Naive B cell (primary cell): ENCODE results near the gene EPHA1. TPM values are rescaled to one million over a fixed set of nuclear protein-coding genes. Genes with fewer than 3 reads are reported as not detected.
A peak's percentile ranks its signal among the peaks of the same experiment; 100 is the strongest.
"Not testable (repeated sequence)": the region's sequence is repeated elsewhere in the genome, so short reads cannot be mapped to it uniquely, and the experiment has no call there.

ENCODE experiments used
- ATAC-seq, 2 donors: fragments of 150-1000 bp; cut with Tn5 transposase; 2 replicates each; pipeline ENCODE4 v1.10.0; 2021; ENCODE audit warnings: low read depth in 2 of 2, mild to moderate bottlenecking in 2 of 2, moderate library complexity in 2 of 2
- DNase-seq: peaks from one replicate; pipeline ENCODE4 v3.0.0; 2022
- H3K27ac Mint-ChIP-seq, 6 donors: one replicate each; pipeline ENCODE4 v1.8.0; 2020 to 2022; ENCODE audit warnings: mild to moderate bottlenecking in 6 of 6, mixed read lengths in 6 of 6, moderate library complexity in 5 of 6, inconsistent platforms in 2 of 6
- H3K27me3 Mint-ChIP-seq, 3 donors: one replicate each; pipeline ENCODE4 v1.8.0; 2021 to 2022; ENCODE audit warnings: mixed read lengths in 3 of 3, mild to moderate bottlenecking in 1 of 3
- H3K36me3 Mint-ChIP-seq, 2 donors: one replicate each; pipeline ENCODE4 v1.8.0; 2020 to 2022; ENCODE audit warnings: mixed read lengths in 2 of 2, inconsistent platforms in 1 of 2, mild to moderate bottlenecking in 1 of 2
- H3K4me1 Mint-ChIP-seq, 3 donors: one replicate each; pipeline ENCODE4 v1.8.0; 2020 to 2022; ENCODE audit warnings: mixed read lengths in 3 of 3, inconsistent platforms in 1 of 3, mild to moderate bottlenecking in 1 of 3, moderate library complexity in 1 of 3
- H3K4me3 Mint-ChIP-seq, 8 donors: one replicate each; pipeline ENCODE4 v1.8.0; 2020 to 2022; ENCODE audit warnings: mild to moderate bottlenecking in 8 of 8, mixed read lengths in 8 of 8, moderate library complexity in 8 of 8, inconsistent platforms in 2 of 8
- H3K9me3 Mint-ChIP-seq, 7 donors: one replicate each; pipeline ENCODE4 v1.8.0; 2020 to 2022; ENCODE audit warnings: mixed read lengths in 7 of 7, mild to moderate bottlenecking in 5 of 7, inconsistent platforms in 2 of 7, moderate library complexity in 1 of 7
- polyA plus RNA-seq, 6 donors: library from polyadenylated mRNA; unstranded; fragments of 300-500 nt; fragmentation: Illumina TruSeq; gene quantifications; one replicate each; pipeline ENCODE4 v1.2.3, GENCODE V29; 2021; ENCODE audit warnings: low read depth in 6 of 6

Gene EPHA1
- polyA plus RNA-seq, 6 donors from 2014 or later, result 0.06 TPM; not detected in 5

GRCh38 chr7:143395187-143396149 is 13.2 kb downstream of the EPHA1 start:
- Mint-ChIP-seq H3K9me3 (no peaks in the 10 kb centered on the region), H3K27me3 (peaks cover 0 to 8% (median 0%) of the 10 kb centered on the region in 3 donors), H3K36me3 (no peaks in the 10 kb centered on the region), H3K4me3 (no peak overlapping the region), H3K4me1 (peaks cover 0 to 6% (median 4%) of the 10 kb centered on the region in 3 donors), H3K27ac (no peak overlapping the region)
- DNase-seq (no peak), ATAC-seq (no peak)

GRCh38 chr7:143394777-143395176 is 13.9 kb downstream of the EPHA1 start:
- Mint-ChIP-seq H3K36me3 (peaks cover 0 to 4% of the 10 kb centered on the region in 2 donors), H3K4me1 (peaks cover 0 to 6% (median 4%) of the 10 kb centered on the region in 3 donors), H3K4me3 (no peak overlapping the region), H3K27me3 (peaks cover 0 to 8% (median 0%) of the 10 kb centered on the region in 3 donors), H3K9me3 (no peaks in the 10 kb centered on the region), H3K27ac (no peak overlapping the region)
- DNase-seq (no peak), ATAC-seq (no peak)

- DNase-seq (no peak), ATAC-seq (no peak)
- Mint-ChIP-seq H3K9me3 (no peaks in the 10 kb centered on the region), H3K4me1 (peaks cover 0 to 6% (median 4%) of the 10 kb centered on the region in 3 donors), H3K36me3 (peaks cover 0 to 4% of the 10 kb centered on the region in 2 donors), H3K4me3 (peak overlapping the region in 1 of 8 donors; percentile 74), H3K27ac (no peak overlapping the region), H3K27me3 (peaks cover 0 to 8% (median 0%) of the 10 kb centered on the region in 3 donors)
Measured at GRCh38 chr7:143394068-143394467, 14.6 kb downstream of the EPHA1 start.

GRCh38 chr7:143393267-143394041 is 15.2 kb downstream of the EPHA1 start:
- H3K27ac Mint-ChIP-seq, result peak overlapping the region in 1 of 6 donors; percentile 32
- no peak for ATAC-seq
- H3K27me3 Mint-ChIP-seq, result peaks cover 0 to 8% (median 0%) of the 10 kb centered on the region in 3 donors
- H3K9me3 Mint-ChIP-seq, result no peaks in the 10 kb centered on the region
- DNase-seq, result no peak
- H3K4me3 Mint-ChIP-seq, result peak overlapping the region in 1 of 8 donors; percentile 74
- H3K4me1 Mint-ChIP-seq, result peaks cover 0 to 6% (median 4%) of the 10 kb centered on the region in 3 donors
- peaks cover 0 to 4% of the 10 kb centered on the region in 2 donors for H3K36me3 Mint-ChIP-seq

GRCh38 chr7:143392875-143393266 is 15.8 kb downstream of the EPHA1 start:
- Mint-ChIP-seq H3K27me3 (peaks cover 0 to 8% (median 0%) of the 10 kb centered on the region in 3 donors), H3K27ac (no peak overlapping the region), H3K4me1 (peaks cover 0 to 6% (median 4%) of the 10 kb centered on the region in 3 donors), H3K9me3 (no peaks in the 10 kb centered on the region), H3K4me3 (no peak overlapping the region), H3K36me3 (peaks cover 0 to 4% of the 10 kb centered on the region in 2 donors)
- DNase-seq, result no peak
- no peak for ATAC-seq

DNA sequence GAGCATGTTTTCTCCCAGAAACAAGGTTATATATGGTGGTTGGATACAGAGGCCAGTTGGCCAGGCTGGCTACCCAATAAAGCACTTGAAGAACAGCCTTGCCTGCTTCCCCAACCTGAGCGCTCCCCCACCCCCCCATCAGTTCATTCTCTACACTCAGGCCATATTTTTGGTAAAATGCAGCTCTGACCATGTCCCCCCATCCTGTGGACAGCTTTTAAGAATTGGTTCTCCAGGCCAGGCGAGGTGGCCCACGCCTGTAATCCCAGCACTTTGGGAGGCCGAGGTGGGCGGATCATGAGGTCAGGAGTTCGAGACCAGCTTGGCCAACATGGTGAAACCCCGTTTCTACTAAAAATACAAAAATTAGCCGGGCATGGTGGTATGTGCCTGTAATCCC is 16.2 kb downstream of the EPHA1 start:
- ATAC-seq, H3K27ac Mint-ChIP-seq, H3K9me3 Mint-ChIP-seq: not testable (repeated sequence)

DNA sequence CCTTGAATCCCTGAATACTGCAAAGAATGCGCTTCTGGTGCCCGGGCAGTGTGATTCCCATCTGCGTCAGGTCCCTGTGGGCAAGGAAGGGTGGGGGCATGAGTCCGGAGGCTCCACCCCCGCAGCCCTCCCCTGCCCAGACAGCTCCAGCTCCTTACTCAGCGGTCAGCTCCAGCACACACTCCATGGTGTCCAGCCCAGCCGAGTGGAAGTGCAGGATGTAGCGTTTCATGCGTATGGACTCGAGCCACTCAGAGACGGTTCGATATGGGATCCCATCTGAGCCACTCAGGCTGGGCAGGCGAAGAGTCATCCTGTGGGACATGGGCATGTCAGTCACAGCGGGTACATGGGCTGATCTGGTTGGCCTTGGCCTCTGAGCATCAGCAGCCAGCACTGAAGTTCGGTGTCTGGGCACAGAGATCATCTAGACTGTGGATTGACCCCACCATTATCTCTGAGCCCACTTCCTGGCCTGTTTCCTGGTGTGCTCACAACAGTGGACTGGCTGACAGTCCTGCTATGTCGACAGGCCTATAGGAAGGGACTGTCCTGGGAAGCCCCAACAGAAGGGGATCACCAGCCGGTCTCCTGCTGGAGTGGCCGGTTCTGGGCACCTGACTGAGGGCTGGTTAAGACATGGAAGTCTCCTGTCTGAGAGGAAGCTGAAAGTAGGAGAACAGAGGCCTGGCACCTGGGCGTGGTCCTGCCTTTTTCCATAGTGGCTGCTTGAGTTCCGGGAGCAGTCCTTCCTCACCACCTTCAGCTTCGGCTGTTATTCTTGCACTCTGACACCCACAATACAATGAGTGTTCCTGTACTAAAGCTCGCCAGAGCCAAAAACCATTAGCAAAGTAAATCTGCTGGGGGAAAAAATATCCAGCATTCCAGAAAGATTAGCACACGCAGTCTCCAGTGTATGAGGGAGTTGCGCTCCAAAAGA is 16.9 kb downstream of the EPHA1 start:
- Mint-ChIP-seq H3K4me3 (no peak overlapping the region), H3K9me3 (no peaks in the 10 kb centered on the region), H3K36me3 (peaks cover 0 to 4% of the 10 kb centered on the region in 2 donors), H3K27ac (no peak overlapping the region), H3K27me3 (peaks cover 0 to 8% (median 0%) of the 10 kb centered on the region in 3 donors), H3K4me1 (peaks cover 0 to 6% (median 4%) of the 10 kb centered on the region in 3 donors)
- ATAC-seq (no peak), DNase-seq (no peak)

More for the DNA sequence above, 16.2 kb downstream of the EPHA1 start:
- not testable (repeated sequence) for H3K4me1 Mint-ChIP-seq, H3K36me3 Mint-ChIP-seq, H3K27me3 Mint-ChIP-seq, H3K4me3 Mint-ChIP-seq, DNase-seq

GRCh38 chr7:143390773-143391317 is 17.8 kb downstream of the EPHA1 start:
- DNase-seq (no peak), ATAC-seq (no peak)
- Mint-ChIP-seq H3K4me3 (no peak overlapping the region), H3K9me3 (no peaks in the 10 kb centered on the region), H3K27me3 (peaks cover 0 to 8% (median 0%) of the 10 kb centered on the region in 3 donors), H3K4me1 (peaks cover 0 to 6% (median 4%) of the 10 kb centered on the region in 3 donors), H3K36me3 (peaks cover 0 to 4% of the 10 kb centered on the region in 2 donors), H3K27ac (no peak overlapping the region)

DNA sequence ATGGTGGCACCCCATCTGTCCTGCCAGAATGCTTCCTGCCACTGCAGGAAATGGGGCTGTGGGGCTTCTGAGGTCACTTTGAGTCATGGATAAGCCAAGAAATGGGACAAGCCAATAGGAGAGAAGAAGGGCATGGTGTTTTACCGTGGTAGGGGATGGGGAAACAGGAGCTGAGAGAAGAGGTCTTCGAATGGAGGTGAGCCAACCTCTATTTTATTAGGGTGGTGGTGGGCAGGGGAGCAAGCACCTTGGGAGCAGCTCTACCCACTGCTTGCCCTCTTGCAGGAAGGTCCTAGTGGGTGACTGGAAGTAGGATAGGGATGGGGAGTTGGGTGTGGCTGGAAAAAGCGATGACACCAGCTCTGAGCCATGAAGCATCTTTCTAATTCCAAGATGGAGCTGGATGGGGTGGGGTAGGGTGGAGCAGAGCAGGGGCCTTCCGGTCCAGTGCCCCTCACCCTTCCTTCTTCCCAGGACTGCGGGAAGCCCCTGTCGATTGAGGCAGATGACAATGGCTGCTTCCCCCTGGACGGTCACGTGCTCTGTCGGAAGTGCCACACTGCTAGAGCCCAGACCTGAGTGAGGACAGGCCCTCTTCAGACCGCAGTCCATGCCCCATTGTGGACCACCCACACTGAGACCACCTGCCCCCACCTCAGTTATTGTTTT is 18.4 kb downstream of the EPHA1 start:
- no peak for ATAC-seq
- H3K4me3 Mint-ChIP-seq, result no peak overlapping the region
- no peaks in the 10 kb centered on the region for H3K9me3 Mint-ChIP-seq
- DNase-seq, result no peak
- H3K4me1 Mint-ChIP-seq, result peaks cover 0 to 4% (median 3%) of the 10 kb centered on the region in 3 donors
- H3K36me3 Mint-ChIP-seq, result peaks cover 0 to 4% of the 10 kb centered on the region in 2 donors
- H3K27ac Mint-ChIP-seq, result peak overlapping the region in 1 of 6 donors; percentile 38
- H3K27me3 Mint-ChIP-seq, result peaks cover 0 to 5% (median 0%) of the 10 kb centered on the region in 3 donors

DNA sequence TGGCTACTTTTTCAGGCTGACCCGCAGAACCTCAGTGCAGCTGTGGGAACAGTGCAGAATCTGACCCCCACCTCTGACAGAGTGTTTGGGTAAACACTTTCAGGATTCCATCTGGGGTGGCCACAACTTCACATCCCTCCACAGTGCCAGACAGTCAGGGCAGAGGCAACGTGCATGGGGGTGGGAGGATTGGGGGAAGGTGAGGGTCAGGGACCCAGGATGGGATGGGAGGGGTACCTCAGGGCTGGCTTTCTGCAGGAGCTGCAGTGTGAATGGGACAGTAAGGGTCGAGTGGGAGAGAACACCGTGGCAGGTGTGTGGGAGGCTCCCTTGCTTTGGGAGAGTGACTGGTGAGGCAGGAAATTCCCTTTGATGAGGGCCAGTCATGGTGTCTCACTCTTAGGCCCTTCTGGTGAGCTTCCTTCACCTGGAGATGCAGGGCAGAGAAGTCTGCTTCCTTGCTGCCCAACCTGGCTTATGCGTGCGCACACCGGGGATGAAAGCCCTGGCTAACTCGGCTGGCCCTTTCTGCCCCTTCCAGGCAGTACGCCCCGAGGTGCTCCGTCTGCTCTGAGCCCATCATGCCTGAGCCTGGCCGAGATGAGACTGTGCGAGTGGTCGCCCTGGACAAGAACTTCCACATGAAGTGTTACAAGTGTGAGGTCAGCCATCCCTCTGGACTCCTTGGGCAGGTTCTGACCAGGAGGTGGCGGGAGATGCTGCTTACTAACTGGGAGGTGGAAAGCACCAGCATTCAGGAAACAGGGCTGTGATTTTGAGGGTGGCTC is 19.1 kb downstream of the EPHA1 start:
- Mint-ChIP-seq H3K27ac (peak overlapping the region in 1 of 6 donors; percentile 44), H3K4me1 (no peaks in the 10 kb centered on the region), H3K27me3 (no peaks in the 10 kb centered on the region), H3K9me3 (no peaks in the 10 kb centered on the region), H3K4me3 (no peak overlapping the region), H3K36me3 (peaks cover 0 to 4% of the 10 kb centered on the region in 2 donors)
- no peak for ATAC-seq
- DNase-seq, result no peak

DNA sequence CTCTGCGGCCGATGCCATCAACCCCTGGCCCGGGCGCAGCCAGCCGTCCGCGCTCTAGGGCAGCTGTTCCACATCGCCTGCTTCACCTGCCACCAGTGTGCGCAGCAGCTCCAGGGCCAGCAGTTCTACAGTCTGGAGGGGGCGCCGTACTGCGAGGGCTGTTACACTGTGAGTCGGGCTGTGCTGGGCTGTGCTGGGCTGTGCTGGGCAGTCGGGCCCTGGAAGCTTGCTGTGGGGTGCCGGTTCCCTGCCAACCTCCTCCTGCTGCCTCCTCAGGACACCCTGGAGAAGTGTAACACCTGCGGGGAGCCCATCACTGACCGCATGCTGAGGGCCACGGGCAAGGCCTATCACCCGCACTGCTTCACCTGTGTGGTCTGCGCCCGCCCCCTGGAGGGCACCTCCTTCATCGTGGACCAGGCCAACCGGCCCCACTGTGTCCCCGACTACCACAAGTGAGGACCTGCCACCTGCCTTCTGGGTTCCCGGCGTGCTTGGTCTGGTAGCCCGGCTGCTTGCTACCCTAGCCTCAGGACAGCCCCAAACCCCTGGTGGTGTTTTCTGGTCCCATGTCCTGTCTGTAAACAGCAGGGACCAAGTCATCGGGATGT is 20.1 kb downstream of the EPHA1 start:
- peak overlapping the region in 1 of 8 donors; percentile 60 for H3K4me3 Mint-ChIP-seq
- H3K9me3 Mint-ChIP-seq, result no peaks in the 10 kb centered on the region

More for the DNA sequence above, 20.1 kb downstream of the EPHA1 start:
- no peak for DNase-seq
- H3K4me1 Mint-ChIP-seq, result no peaks in the 10 kb centered on the region
- no peaks in the 10 kb centered on the region for H3K27me3 Mint-ChIP-seq
- H3K27ac Mint-ChIP-seq, result no peak overlapping the region
- H3K36me3 Mint-ChIP-seq, result peaks cover 0 to 4% of the 10 kb centered on the region in 2 donors
- ATAC-seq, result no peak
